Hepatocyte (in vitro differentiated cells): ENCODE measurements around the gene DAAM1. TPM values are rescaled to one million over a fixed set of nuclear protein-coding genes. Genes with fewer than 3 reads are reported as not detected.

Experiments
- DNase-seq: peaks from one replicate; pipeline ENCODE4 v3.0.0-alpha.2; 2016; ENCODE audit warnings: low spot score
- H2AFZ ChIP-seq: fragments of 200-600 bp; sonication (generic); 2 replicates; pipeline ENCODE4 v1.6.0; 2016; ENCODE audit warnings: antibody characterized with exemption, mild to moderate bottlenecking
- H3K27ac ChIP-seq: fragments of 200-600 bp; sonication (generic); 2 replicates; pipeline ENCODE4 v1.5.1; 2016; ENCODE audit warnings: mild to moderate bottlenecking
- H3K27me3 ChIP-seq: fragments of 200-600 bp; sonication (generic); 2 replicates; pipeline ENCODE4 v1.6.1; 2016
- H3K36me3 ChIP-seq: fragments of 200-600 bp; sonication (generic); replicated peaks from 2 replicates; pipeline ENCODE4 v1.5.1; 2016; ENCODE audit warnings: low read depth; ENCODE audit not compliant: insufficient read depth
- H3K4me1 ChIP-seq: fragments of 200-600 bp; sonication (generic); 2 replicates; pipeline ENCODE4 v1.5.1; 2016; ENCODE audit warnings: mild to moderate bottlenecking, moderate library complexity; ENCODE audit not compliant: insufficient read depth
- H3K4me2 ChIP-seq: fragments of 200-600 bp; sonication (generic); 2 replicates; pipeline ENCODE4 v1.6.0; 2016
- H3K4me3 ChIP-seq: fragments of 200-600 bp; sonication (generic); 2 replicates; pipeline ENCODE4 v1.5.1; 2016; ENCODE audit warnings: mild to moderate bottlenecking
- H3K79me2 ChIP-seq: fragments of 200-600 bp; sonication (generic); 2 replicates; pipeline ENCODE4 v1.6.0; 2017; ENCODE audit warnings: mild to moderate bottlenecking
- H3K9me2 ChIP-seq: fragments of 200-600 bp; sonication (generic); replicated peaks from 2 replicates; pipeline ENCODE4 v1.6.0; 2017; ENCODE audit warnings: mild to moderate bottlenecking; ENCODE audit not compliant: insufficient read depth
- H3K9me3 ChIP-seq: fragments of 200-600 bp; sonication (generic); 2 replicates; pipeline ENCODE4 v1.5.1; 2016; ENCODE audit warnings: low read depth, mild to moderate bottlenecking
- H4K20me1 ChIP-seq: fragments of 200-600 bp; sonication (generic); 2 replicates; pipeline ENCODE4 v1.6.0; 2016; ENCODE audit warnings: mild to moderate bottlenecking; ENCODE audit not compliant: insufficient read depth, poor library complexity, severe bottlenecking
- CTCF ChIP-seq: fragments of 200-600 bp; sonication (generic); IDR thresholded peaks from 2 replicates; pipeline ENCODE4 v1.5.1; 2016; ENCODE audit warnings: antibody characterized with exemption, mild to moderate bottlenecking; ENCODE audit not compliant: poor library complexity
- EZH2 ChIP-seq: fragments of 200-600 bp; sonication (generic); IDR thresholded peaks from 2 replicates; pipeline ENCODE4 v1.6.1; 2016; ENCODE audit warnings: antibody characterized with exemption, mild to moderate bottlenecking, borderline replicate concordance
- EZH2phosphoT487 ChIP-seq: fragments of 200-600 bp; sonication (generic); IDR thresholded peaks from one replicate; pipeline ENCODE4 v1.6.1; 2018; ENCODE audit warnings: antibody characterized with exemption, mild to moderate bottlenecking, low read depth, moderate library complexity; ENCODE audit not compliant: unreplicated experiment, severe bottlenecking
- WGBS: methylation state at CpG from one replicate; pipeline ENCODE4 v1.1.6; 2016; ENCODE audit warnings: low lambda C conversion rate; ENCODE audit errors: missing lambda C conversion rate; 5-methylcytosine and 5-hydroxymethylcytosine counted together
- polyA plus RNA-seq: library from polyadenylated mRNA; unstranded; fragments of >200 nt; fragmentation: Nextera tagmentation; extraction: Ambion mirVana; gene quantifications from 2 replicates; pipeline ENCODE4 v1.2.1, GENCODE V29; 2016
- total RNA-seq: library from RNA; depleted of rRNA; stranded (reverse); fragments of >200 nt; gene quantifications from 2 replicates; pipeline ENCODE4 v1.2.3, GENCODE V29; 2014

Gene DAAM1
- total and polyA plus RNA-seq, 2 experiments from 2014 or later: 21.6 to 23.7 TPM

DNA sequence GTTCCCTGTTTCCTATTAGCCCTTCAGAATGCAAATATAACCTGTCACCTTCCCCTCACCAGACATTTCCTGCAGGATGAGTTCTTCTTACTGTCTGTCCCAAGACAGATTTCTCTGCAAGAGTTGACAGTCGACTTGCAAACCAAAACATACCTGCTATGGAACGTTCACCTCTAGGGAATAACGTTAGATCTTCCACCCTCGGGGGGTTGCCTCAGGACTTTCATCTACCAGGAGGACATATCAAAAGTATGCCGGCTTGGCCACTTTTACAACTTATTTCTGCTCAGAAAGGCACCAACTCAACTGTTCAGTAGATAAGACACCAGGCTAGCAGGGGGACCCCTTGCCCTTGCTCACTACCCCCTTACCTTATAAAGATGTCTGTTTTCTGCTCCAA lies 92.5 kb downstream of the DAAM1 start:
- no peak overlapping the region for H3K27ac ChIP-seq
- no peak overlapping the region for H3K4me2 ChIP-seq
- peaks cover 11% of the 10 kb centered on the region for H3K4me1 ChIP-seq
- H3K79me2 ChIP-seq: peaks cover 5% of the 10 kb centered on the region
- H4K20me1 ChIP-seq: no peaks in the 10 kb centered on the region
- DNase-seq: no peak
- no peaks in the 10 kb centered on the region for H3K36me3 ChIP-seq
- 87% methylated on average over 5 of the region's 5 CpGs for WGBS
- TF ChIP-seq CTCF (no peak), EZH2phosphoT487 (no peak)
- no peaks in the 10 kb centered on the region for H3K27me3 ChIP-seq
- no peaks in the 10 kb centered on the region for H3K9me2 ChIP-seq
- peaks cover 2% of the 10 kb centered on the region for H3K9me3 ChIP-seq
- no peak overlapping the region for H3K4me3 ChIP-seq
- no peak overlapping the region for H2AFZ ChIP-seq

- peaks cover 9% of the 10 kb centered on the region for H3K4me1 ChIP-seq
- H3K79me2 ChIP-seq: peaks cover 5% of the 10 kb centered on the region
- H3K36me3 ChIP-seq: no peaks in the 10 kb centered on the region
- no peak overlapping the region for H3K4me2 ChIP-seq
- no peaks in the 10 kb centered on the region for H4K20me1 ChIP-seq
- H2AFZ ChIP-seq: no peak overlapping the region
- peaks cover 6% of the 10 kb centered on the region for H3K9me3 ChIP-seq
- H3K27ac ChIP-seq: no peak overlapping the region
- TF ChIP-seq EZH2phosphoT487: no peak
- TF ChIP-seq CTCF: no peak
- no peaks in the 10 kb centered on the region for H3K9me2 ChIP-seq
- no peak for DNase-seq
- WGBS: 81% methylated on average over 3 of the region's 3 CpGs
- H3K27me3 ChIP-seq: no peaks in the 10 kb centered on the region
- H3K4me3 ChIP-seq: no peak overlapping the region
These were observed 93.3 kb downstream of the DAAM1 start for GRCh38 chr14:59281609-59282377.

- peaks cover 6% of the 10 kb centered on the region for H3K9me3 ChIP-seq
- no peaks in the 10 kb centered on the region for H3K9me2 ChIP-seq
- no peaks in the 10 kb centered on the region for H3K36me3 ChIP-seq
- H2AFZ ChIP-seq: no peak overlapping the region
- H3K27me3 ChIP-seq: no peaks in the 10 kb centered on the region
- H3K79me2 ChIP-seq: peaks cover 5% of the 10 kb centered on the region
- H3K27ac ChIP-seq: no peak overlapping the region
- no peak overlapping the region for H3K4me3 ChIP-seq
- 71% methylated on average over 3 of the region's 3 CpGs for WGBS
- H3K4me2 ChIP-seq: no peak overlapping the region
- peaks cover 9% of the 10 kb centered on the region for H3K4me1 ChIP-seq
- DNase-seq: no peak
- TF ChIP-seq EZH2phosphoT487: no peak
- TF ChIP-seq CTCF: no peak
- no peak for TF ChIP-seq EZH2
- H4K20me1 ChIP-seq: no peaks in the 10 kb centered on the region
These were observed 93.9 kb downstream of the DAAM1 start for GRCh38 chr14:59282378-59282765.
